Central memory CD4-positive, alpha-beta T cell (primary cell): ENCODE results near the gene CUL9.

Experiments used
- DNase-seq: peaks from one replicate; pipeline ENCODE4 v3.0.0; 2022

The CUL9 gene

GRCh38 chr6:43231053-43231452, 49.1 kb downstream of the CUL9 start:
- no peak for DNase-seq

- no peak for DNase-seq
Measured at GRCh38 chr6:43231735-43232450, 49.9 kb downstream of the CUL9 start.

- no peak for DNase-seq
Measured at GRCh38 chr6:43235841-43236240, 53.8 kb downstream of the CUL9 start.

- DNase-seq, result no peak
Measured at GRCh38 chr6:43239054-43239453, 57.1 kb downstream of the CUL9 start.

GRCh38 chr6:43240950-43241349, 59.0 kb downstream of the CUL9 start:
- DNase-seq, result no peak

- DNase-seq, result no peak
Measured at GRCh38 chr6:43241446-43241845, 59.5 kb downstream of the CUL9 start.

GRCh38 chr6:43242908-43243663, 61.1 kb downstream of the CUL9 start, which contains the start of gene TTBK1:
TTBK1 (plus strand) TSS chr6:43243481; CDS start chr6:43246661, 3,180 bp downstream.
- DNase-seq, result no peak

GRCh38 chr6:43243664-43244321, 61.8 kb downstream of the CUL9 start:
- DNase-seq, result no peak

GRCh38 chr6:43246301-43247113, 64.5 kb downstream of the CUL9 start:
- no peak for DNase-seq

- DNase-seq, result peak; percentile 77
Measured at GRCh38 chr6:43247114-43247999, 65.4 kb downstream of the CUL9 start.

GRCh38 chr6:43248101-43248500, 66.1 kb downstream of the CUL9 start:
- DNase-seq, result no peak

- no peak for DNase-seq
Measured at GRCh38 chr6:43248791-43249190, 66.8 kb downstream of the CUL9 start.

- DNase-seq, result no peak
Measured at GRCh38 chr6:43250992-43251373, 69.0 kb downstream of the CUL9 start.

GRCh38 chr6:43253401-43253800, 71.4 kb downstream of the CUL9 start:
- DNase-seq, result no peak

GRCh38 chr6:43254138-43254817, 72.3 kb downstream of the CUL9 start:
- DNase-seq, result no peak

- DNase-seq, result no peak
Measured at GRCh38 chr6:43254846-43255245, 72.8 kb downstream of the CUL9 start.

GRCh38 chr6:43255408-43256054, 73.5 kb downstream of the CUL9 start:
- no peak for DNase-seq

- DNase-seq, result no peak
Measured at GRCh38 chr6:43256670-43257366, 74.8 kb downstream of the CUL9 start.

- DNase-seq, result no peak
Measured at GRCh38 chr6:43257367-43258145, 75.6 kb downstream of the CUL9 start.
